Large intestine (tissue), 12 donors: Measurements from ENCODE around the gene DCAF4L1. TPM values are rescaled to one million over a fixed set of nuclear protein-coding genes. Genes with fewer than 3 reads are reported as not detected.

Source experiments
- DNase-seq, 2 donors: peaks; one replicate each; pipeline versions ENCODE4 v3.0.0 to v3.0.0-alpha.2; 2013
- H3K27ac ChIP-seq: one replicate; pipeline ENCODE4 v1.5.1; 2013; ENCODE audit warnings: low read length
- H3K27me3 ChIP-seq: 2 replicates; pipeline ENCODE4 v1.6.1; 2013; ENCODE audit warnings: low read length; ENCODE audit not compliant: control insufficient read depth, insufficient read depth
- H3K36me3 ChIP-seq: 2 replicates; pipeline ENCODE4 v1.6.1; 2013; ENCODE audit warnings: low read length; ENCODE audit not compliant: control insufficient read depth, insufficient read depth
- H3K4me1 ChIP-seq: one replicate; pipeline ENCODE4 v1.6.1; 2013; ENCODE audit warnings: low read length; ENCODE audit not compliant: control insufficient read depth, insufficient read depth
- H3K4me3 ChIP-seq: one replicate; pipeline ENCODE4 v1.5.1; 2013; ENCODE audit warnings: low read length
- H3K9me3 ChIP-seq: one replicate; pipeline ENCODE4 v1.6.1; 2013; ENCODE audit warnings: mild to moderate bottlenecking, low read depth, low read length, moderate library complexity; ENCODE audit not compliant: control insufficient read depth
- WGBS: methylation state at CpG from one replicate; pipeline ENCODE4 v1.1.5; 2013; ENCODE audit warnings: low lambda C conversion rate; ENCODE audit not compliant: insufficient coverage; 5-methylcytosine and 5-hydroxymethylcytosine counted together
- long read RNA-seq, 11 donors: transcript quantifications; one replicate each; lab custom pipeline, GENCODE V29; 2026
- polyA plus RNA-seq: library from polyadenylated mRNA; unstranded; fragments of 120-200 nt; gene quantifications from one replicate; pipeline ENCODE4 v1.2.1, GENCODE V29; 2013

Gene DCAF4L1
- polyA plus RNA-seq, result 0.21 TPM
- long read RNA-seq, donor 1, result 0 reads
- long read RNA-seq, donor 2, full-length matches to known transcripts, result 1 of 1 reads
- long read RNA-seq, donor 2, partial matches to known transcripts, result 0 of 1 reads
- long read RNA-seq, donor 2, other reads (novel, unspliced or antisense), result 0 of 1 reads
- long read RNA-seq, donor 3, full-length matches to known transcripts, result 1 of 1 reads
- long read RNA-seq, donor 3, partial matches to known transcripts, result 0 of 1 reads
- long read RNA-seq, donor 3, other reads (novel, unspliced or antisense), result 0 of 1 reads
- long read RNA-seq, donor 4, result 0 reads
- long read RNA-seq, donor 5, result 0 reads
- long read RNA-seq, donor 6, full-length matches to known transcripts, result 2 of 2 reads
- long read RNA-seq, donor 6, partial matches to known transcripts, result 0 of 2 reads
- long read RNA-seq, donor 6, other reads (novel, unspliced or antisense), result 0 of 2 reads
- long read RNA-seq, donor 7, result 0 reads
- long read RNA-seq, donor 8, full-length matches to known transcripts, result 1 of 1 reads
- long read RNA-seq, donor 8, partial matches to known transcripts, result 0 of 1 reads
- long read RNA-seq, donor 8, other reads (novel, unspliced or antisense), result 0 of 1 reads
- long read RNA-seq, donor 9, full-length matches to known transcripts, result 3 of 3 reads
- long read RNA-seq, donor 9, partial matches to known transcripts, result 0 of 3 reads
- long read RNA-seq, donor 9, other reads (novel, unspliced or antisense), result 0 of 3 reads
- long read RNA-seq, donor 10, full-length matches to known transcripts, result 1 of 1 reads
- long read RNA-seq, donor 10, partial matches to known transcripts, result 0 of 1 reads
- long read RNA-seq, donor 10, other reads (novel, unspliced or antisense), result 0 of 1 reads
- long read RNA-seq, donor 11, full-length matches to known transcripts, result 1 of 1 reads
- long read RNA-seq, donor 11, partial matches to known transcripts, result 0 of 1 reads
- long read RNA-seq, donor 11, other reads (novel, unspliced or antisense), result 0 of 1 reads

GRCh38 chr4:41981456-41981855, at the start of gene DCAF4L1:
DCAF4L1 (plus strand) TSS chr4:41981756; CDS start chr4:41981793, 37 bp downstream.
- Histone ChIP-seq H3K27me3 (no peaks in the 10 kb centered on the region), H3K36me3 (no peaks in the 10 kb centered on the region), H3K27ac (no peak within 1 kb of the TSS), H3K9me3 (no peaks in the 10 kb centered on the region), H3K4me1 (peaks cover 8% of the 10 kb centered on the region), H3K4me3 (no peak within 1 kb of the TSS)
- 93% methylated on average over 10 of the region's 12 CpGs for WGBS
- no peak for DNase-seq

GRCh38 chr4:41932988-41933387, 48.6 kb upstream of the DCAF4L1 start:
- DNase-seq, result no peak
- Histone ChIP-seq H3K4me1 (peaks cover 11% of the 10 kb centered on the region), H3K4me3 (no peak overlapping the region), H3K27ac (no peak overlapping the region), H3K36me3 (no peaks in the 10 kb centered on the region), H3K9me3 (no peaks in the 10 kb centered on the region), H3K27me3 (peaks cover 10% of the 10 kb centered on the region)
- WGBS, result no CpG with 5 or more reads among the region's 3 CpGs

GRCh38 chr4:41933997-41934503, 47.5 kb upstream of the DCAF4L1 start:
- H3K27me3 ChIP-seq, result peaks cover 8% of the 10 kb centered on the region
- DNase-seq, result no peak
- WGBS, result 92% methylated on average over 2 of the region's 10 CpGs
- no peak overlapping the region for H3K4me3 ChIP-seq
- peaks cover 11% of the 10 kb centered on the region for H3K4me1 ChIP-seq
- peaks cover under 1% of the 10 kb centered on the region for H3K36me3 ChIP-seq
- H3K27ac ChIP-seq, result no peak overlapping the region
- H3K9me3 ChIP-seq, result no peaks in the 10 kb centered on the region

GRCh38 chr4:41934514-41934900, 47.0 kb upstream of the DCAF4L1 start:
- Histone ChIP-seq H3K27me3 (peaks cover 8% of the 10 kb centered on the region), H3K9me3 (no peaks in the 10 kb centered on the region), H3K27ac (no peak overlapping the region), H3K4me1 (peaks cover 11% of the 10 kb centered on the region), H3K4me3 (peak overlapping the region; percentile 70), H3K36me3 (peaks cover 5% of the 10 kb centered on the region)
- no peak for DNase-seq
- WGBS, result 81% methylated on average over 3 of the region's 9 CpGs

- H3K36me3 ChIP-seq, result peaks cover 10% of the 10 kb centered on the region
- H3K27ac ChIP-seq, result peak within 1 kb of the TSS; percentile 87
- peaks cover 8% of the 10 kb centered on the region for H3K27me3 ChIP-seq
- peak within 1 kb of the TSS; percentile 70 for H3K4me3 ChIP-seq
- no CpG with 5 or more reads among the region's 49 CpGs for WGBS
- H3K4me1 ChIP-seq, result peaks cover 11% of the 10 kb centered on the region
- DNase-seq, result peak; percentile 82 to 91
- H3K9me3 ChIP-seq, result no peaks in the 10 kb centered on the region
These were observed 46.5 kb upstream of the DCAF4L1 start, which contains the start of gene TMEM33 for GRCh38 chr4:41934901-41935651. TMEM33 (plus strand) TSS chr4:41935429; CDS start chr4:41935485, 56 bp downstream.

- Histone ChIP-seq H3K4me3 (peak overlapping the region; percentile 70), H3K27me3 (peaks cover 8% of the 10 kb centered on the region), H3K4me1 (peaks cover 11% of the 10 kb centered on the region), H3K27ac (peak overlapping the region; percentile 87), H3K36me3 (peaks cover 14% of the 10 kb centered on the region), H3K9me3 (no peaks in the 10 kb centered on the region)
- peak; percentile 17 to 66 for DNase-seq
- 0% methylated on average over 5 of the region's 12 CpGs for WGBS
These were observed 45.9 kb upstream of the DCAF4L1 start for GRCh38 chr4:41935652-41936021.

- H3K36me3 ChIP-seq, result peaks cover 25% of the 10 kb centered on the region
- H3K4me3 ChIP-seq, result no peak overlapping the region
- H3K9me3 ChIP-seq, result no peaks in the 10 kb centered on the region
- peaks cover 11% of the 10 kb centered on the region for H3K4me1 ChIP-seq
- H3K27ac ChIP-seq, result no peak overlapping the region
- H3K27me3 ChIP-seq, result no peaks in the 10 kb centered on the region
- DNase-seq, result peak; percentile 29 to 32
- WGBS, result 83% methylated on average over 2 of the region's 3 CpGs
These were observed 42.4 kb upstream of the DCAF4L1 start for GRCh38 chr4:41939016-41939626.

- Histone ChIP-seq H3K4me3 (no peak overlapping the region), H3K27ac (no peak overlapping the region), H3K36me3 (peaks cover 28% of the 10 kb centered on the region), H3K4me1 (peaks cover 10% of the 10 kb centered on the region), H3K9me3 (no peaks in the 10 kb centered on the region), H3K27me3 (no peaks in the 10 kb centered on the region)
- no peak for DNase-seq
These were observed 40.7 kb upstream of the DCAF4L1 start for GRCh38 chr4:41940834-41941233.

- H3K4me3 ChIP-seq, result no peak overlapping the region
- no peaks in the 10 kb centered on the region for H3K4me1 ChIP-seq
- no peaks in the 10 kb centered on the region for H3K9me3 ChIP-seq
- peaks cover 29% of the 10 kb centered on the region for H3K36me3 ChIP-seq
- H3K27ac ChIP-seq, result no peak overlapping the region
- no peaks in the 10 kb centered on the region for H3K27me3 ChIP-seq
- no peak for DNase-seq
- no CpG with 5 or more reads among the region's 2 CpGs for WGBS
These were observed 38.0 kb upstream of the DCAF4L1 start for GRCh38 chr4:41943506-41943905.
